ENCODE data around the gene ATP2B3.

Gene ATP2B3

GRCh38 chrX:153490217-153490930 lies 27.1 kb upstream of the ATP2B3 start:
- DNase-seq, result no peak

DNA sequence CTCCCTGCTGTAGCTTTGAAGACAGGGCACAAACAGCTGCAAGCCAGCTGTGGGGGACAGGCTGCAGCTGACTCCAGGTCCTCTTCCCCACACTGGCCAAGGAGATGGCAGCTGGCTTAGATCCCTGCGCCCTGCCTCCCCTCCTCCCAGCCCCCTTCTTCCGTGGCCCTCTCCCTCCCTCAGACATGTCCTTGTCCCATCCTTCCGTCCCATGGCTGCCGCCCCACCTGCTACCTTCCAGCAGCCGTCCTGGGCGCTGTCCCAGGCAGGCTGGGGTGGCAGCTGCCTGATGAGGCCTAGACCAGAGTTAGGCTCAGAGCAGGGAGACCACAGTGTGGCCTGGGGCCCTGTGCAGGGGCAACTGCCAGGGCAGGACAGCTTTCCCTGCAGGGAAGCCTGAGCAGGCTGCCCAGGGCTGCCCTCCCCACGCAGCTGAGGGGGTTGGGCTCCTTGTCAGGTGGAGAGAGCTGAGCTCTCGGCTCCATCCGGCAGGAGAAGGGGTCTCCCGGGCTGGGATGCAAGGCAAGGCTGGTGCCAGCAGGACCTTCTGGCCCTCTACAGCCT lies 26.0 kb upstream of the ATP2B3 start:
- DNase-seq, result no peak

DNA sequence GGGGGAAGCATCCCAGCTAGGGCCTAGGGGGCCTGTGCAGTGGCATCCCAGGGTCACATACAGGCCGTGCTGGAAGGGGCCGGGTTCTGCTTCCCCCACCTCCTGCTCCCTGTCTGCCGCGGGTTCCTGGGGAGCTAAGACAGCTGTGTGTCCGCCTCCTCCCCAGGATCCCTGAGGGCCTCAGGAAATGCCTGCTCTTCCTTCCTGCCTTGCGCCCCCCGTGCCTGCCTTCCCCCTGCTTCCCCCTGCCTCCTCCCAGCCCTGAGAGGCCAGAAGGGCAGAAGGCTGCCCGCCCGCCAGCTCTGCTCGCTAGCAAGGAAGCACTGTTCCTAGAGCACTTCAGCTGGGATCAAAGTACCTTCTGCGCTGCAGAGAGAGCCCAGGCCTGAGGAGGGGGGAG lies 25.5 kb upstream of the ATP2B3 start:
- DNase-seq, result no peak

GRCh38 chrX:153492543-153492942 lies 24.9 kb upstream of the ATP2B3 start:
- DNase-seq, result no peak

GRCh38 chrX:153493085-153493484 lies 24.4 kb upstream of the ATP2B3 start:
- no peak for DNase-seq

- DNase-seq, result no peak
Observed at GRCh38 chrX:153494061-153494460, 23.4 kb upstream of the ATP2B3 start.

DNA sequence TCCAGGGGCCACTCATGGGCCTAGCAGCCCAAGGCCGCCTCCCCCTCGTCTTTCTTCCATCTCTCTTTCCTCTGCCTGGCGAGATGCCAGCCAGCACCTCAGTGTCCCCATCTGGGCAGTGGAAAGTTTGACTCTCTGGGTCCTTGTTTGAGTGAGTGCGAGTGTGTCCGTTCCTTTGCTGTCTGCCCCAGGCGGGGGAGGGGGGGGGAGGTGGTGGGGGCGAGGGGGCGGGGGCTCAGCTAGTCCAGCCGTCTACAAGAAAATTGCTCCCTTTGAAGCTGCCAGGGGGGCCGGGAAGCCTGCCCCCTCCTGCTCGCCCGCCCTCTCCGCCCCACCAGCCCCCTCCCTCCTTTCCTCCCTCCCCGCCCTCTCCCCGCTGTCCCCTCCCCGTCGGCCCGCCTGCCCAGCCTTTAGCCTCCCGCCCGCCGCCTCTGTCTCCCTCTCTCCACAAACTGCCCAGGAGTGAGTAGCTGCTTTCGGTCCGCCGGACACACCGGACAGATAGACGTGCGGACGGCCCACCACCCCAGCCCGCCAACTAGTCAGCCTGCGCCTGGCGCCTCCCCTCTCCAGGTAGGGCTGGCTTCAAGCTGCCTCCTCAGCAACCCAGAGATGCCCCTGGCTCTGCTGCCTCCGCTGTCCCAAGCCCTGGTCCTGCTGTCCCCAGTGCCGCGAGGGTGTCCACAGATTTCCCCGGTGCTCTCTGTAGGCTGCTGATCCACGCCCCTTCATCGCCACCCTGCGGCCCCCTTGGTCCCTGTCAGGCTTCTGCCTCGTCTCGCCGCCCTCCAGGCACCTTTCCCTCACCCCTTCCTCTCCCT lies 22.7 kb upstream of the ATP2B3 start, which contains the start of gene BGN:
TSS of gene BGN (plus strand) at position 440 of the 821 bp plus-strand sequence. CDS start 9,652 bp downstream, outside the sequence.
- DNase-seq, result peak; percentile 68

- DNase-seq, result no peak
Observed at GRCh38 chrX:153495362-153495751, 22.1 kb upstream of the ATP2B3 start.

DNA sequence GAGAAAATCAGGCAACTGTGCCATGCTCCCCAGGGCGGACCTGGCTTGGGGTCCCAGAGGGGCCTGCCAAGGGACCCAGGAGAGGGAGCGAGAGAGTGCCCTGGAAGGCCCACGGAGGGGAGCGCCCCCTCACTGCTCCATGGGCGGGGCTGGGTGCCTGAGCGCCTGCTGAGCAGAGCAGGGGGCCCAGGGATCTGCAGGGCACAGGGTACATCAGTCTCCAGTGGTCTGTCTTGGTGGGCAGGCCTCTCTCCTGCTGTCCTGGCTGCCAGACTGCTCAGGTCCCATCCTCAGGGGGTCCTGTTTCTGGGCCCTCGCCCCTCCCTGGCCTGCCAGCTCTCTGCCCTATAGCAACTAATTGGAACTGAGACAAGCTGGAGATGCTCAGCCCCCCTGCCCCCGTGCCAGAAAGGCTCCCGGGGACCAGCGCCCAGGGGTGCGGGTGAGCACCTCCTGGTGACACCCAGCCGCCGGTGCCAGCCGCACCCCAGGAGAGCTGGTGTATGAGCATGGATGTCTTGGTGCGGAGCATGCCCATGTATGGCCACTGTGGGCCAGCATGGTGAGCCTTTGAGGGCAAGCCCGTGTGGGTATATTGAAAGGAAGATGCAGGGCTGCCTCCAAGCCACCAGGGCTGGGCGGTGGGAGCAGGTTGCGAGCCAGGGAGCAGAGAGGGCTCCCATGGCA lies 21.4 kb upstream of the ATP2B3 start:
- DNase-seq, result no peak

DNA sequence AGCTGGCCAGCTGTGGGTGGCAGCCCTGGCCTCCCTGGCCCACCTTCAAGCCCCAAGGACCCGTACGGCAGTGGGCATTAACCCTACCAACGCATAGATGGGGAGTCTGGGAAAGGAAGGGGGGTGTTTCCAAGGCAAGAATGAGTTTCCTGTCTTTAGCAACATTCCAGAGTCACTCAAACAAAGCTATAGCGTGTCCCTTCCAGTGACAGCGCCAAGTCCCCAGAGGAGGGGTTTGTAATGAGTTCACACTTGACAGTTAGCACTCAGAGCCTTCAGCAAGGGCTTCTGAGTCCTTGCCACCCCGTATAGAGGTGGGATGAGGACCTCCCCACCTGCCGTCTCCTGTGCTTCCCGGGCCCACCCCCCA lies 20.9 kb upstream of the ATP2B3 start:
- DNase-seq, result no peak

GRCh38 chrX:153498453-153498852 lies 19.0 kb upstream of the ATP2B3 start:
- no peak for DNase-seq

DNA sequence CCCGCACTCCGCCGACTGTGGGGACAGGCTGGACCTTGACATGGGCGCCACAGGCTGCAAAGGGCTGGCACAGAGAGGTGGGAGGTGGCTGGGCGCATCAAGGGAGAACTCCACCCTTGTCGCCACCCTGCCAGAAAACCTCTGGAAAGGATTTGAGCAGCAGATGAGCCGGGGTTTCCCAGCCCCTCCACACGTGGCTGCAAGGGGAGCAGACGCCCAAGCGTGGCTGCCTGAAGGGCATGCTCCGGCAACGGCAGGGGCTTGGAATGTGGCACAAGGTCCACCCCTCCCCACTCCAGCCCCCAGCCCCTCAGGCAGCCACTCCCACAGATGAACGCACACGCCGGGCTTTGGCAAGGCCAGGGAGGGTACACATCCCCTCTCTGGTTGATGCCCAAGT lies 18.1 kb upstream of the ATP2B3 start:
- DNase-seq, result no peak

DNA sequence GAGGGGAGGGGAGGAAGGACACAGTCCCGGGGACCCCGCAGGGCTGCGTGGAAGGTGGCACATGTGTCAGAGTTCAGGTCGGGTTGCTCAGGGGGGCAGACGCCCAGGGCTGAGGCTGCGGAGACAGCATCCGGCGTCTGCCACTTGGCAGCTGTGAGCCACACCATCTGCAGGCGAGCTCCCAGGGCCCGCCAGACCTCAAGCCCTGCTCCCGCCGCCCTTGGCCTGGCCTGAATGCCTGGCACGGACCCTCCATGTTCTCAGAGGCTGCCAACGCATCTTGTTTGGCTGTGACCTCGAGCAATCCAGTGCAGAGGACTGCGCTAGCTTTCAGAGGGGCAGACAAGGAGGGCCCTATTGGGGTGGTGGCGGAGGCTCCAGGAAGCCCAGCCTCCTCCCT lies 17.6 kb upstream of the ATP2B3 start:
- no peak for DNase-seq

DNA sequence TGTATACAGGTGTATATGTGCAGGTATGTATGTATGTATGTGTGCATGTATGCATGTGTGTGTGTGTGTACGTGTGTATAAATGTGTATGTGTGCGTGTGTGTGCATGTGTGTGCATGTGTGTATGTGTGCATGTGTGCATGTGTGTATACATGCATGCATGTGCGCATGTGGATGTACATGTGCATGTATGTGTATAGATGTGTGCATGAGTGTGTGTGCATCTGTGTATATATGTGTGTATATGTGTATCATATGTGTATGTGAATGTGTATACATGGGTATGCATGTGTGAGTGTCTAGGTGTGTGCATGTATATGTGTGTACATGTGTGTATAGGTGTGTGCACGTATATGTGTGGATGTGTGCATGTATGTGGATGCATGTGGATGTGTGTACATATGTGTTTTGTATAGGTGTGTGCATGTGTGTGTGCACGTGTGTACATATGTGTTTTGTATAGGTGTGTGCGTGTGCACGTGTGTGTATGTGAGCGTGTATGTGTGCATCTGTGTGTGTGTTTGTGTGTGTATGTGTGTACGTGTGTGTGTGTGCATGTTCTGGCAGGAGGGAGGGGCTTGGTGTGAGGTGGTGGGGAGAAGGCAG lies 16.7 kb upstream of the ATP2B3 start:
- no peak for DNase-seq

DNA sequence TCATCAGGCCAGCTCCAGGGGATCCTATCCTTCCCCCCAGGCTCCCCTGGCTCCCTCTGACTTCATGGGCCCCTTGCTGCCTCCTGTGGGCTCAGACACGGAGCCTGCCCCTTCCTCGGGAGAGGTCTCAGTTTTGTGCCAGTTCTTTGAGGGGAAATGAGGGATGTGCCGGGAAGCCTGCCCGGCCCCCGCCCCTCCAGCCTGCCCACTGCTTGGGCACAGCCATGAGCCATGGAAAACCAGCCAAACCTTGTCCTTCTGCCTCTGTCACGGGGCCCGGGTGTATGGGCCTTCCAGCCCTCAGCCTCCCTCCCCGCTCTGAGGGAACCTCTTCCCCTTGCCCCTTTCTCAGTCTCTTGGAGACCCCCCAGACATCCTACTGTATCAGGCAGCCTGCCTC lies 15.9 kb upstream of the ATP2B3 start:
- no peak for DNase-seq

DNA sequence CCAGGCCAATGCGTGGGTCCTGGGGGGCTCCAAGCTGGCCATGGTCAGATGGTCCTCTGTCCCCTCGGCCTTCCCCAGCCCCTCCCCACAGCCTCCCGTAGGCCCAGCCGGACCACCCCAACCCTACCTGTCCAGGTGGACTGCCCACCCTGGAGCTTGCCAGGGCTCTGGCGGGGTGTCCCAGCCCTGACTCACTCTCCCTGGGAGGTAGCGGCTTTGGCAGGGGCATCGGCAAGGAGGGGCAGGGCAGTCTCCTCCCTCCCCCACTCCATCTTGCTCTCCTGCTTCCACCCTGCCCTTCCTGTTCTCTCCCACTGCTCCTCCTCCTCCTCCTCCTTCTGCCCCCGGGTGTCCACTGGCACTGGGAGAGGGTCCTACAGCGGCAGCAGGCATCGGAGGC lies 15.3 kb upstream of the ATP2B3 start:
- DNase-seq, result no peak

- DNase-seq, result no peak
Observed at GRCh38 chrX:153502796-153503195, 14.6 kb upstream of the ATP2B3 start.

GRCh38 chrX:153504445-153505016 lies 12.9 kb upstream of the ATP2B3 start:
- DNase-seq, result no peak

DNA sequence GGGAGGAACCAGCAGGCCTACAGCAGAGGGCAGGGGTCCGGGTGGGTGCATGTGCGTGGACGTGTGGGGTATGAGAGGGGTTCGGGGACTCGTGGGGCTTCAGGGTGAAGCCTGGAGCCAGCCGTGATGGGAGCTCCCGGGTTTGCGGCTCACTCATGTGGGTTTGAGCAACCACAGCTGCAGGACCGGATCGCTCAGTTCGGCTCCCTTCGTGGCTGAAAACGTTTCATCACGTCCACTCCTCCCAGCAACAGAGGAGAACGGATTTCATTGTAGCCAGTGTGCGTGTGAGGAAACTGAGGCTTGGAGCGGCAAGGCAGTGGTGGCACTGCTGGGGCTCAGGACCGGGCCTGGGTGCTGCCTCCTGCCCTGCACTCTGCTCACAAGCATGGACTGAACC lies 12.1 kb upstream of the ATP2B3 start:
- DNase-seq, result no peak

DNA sequence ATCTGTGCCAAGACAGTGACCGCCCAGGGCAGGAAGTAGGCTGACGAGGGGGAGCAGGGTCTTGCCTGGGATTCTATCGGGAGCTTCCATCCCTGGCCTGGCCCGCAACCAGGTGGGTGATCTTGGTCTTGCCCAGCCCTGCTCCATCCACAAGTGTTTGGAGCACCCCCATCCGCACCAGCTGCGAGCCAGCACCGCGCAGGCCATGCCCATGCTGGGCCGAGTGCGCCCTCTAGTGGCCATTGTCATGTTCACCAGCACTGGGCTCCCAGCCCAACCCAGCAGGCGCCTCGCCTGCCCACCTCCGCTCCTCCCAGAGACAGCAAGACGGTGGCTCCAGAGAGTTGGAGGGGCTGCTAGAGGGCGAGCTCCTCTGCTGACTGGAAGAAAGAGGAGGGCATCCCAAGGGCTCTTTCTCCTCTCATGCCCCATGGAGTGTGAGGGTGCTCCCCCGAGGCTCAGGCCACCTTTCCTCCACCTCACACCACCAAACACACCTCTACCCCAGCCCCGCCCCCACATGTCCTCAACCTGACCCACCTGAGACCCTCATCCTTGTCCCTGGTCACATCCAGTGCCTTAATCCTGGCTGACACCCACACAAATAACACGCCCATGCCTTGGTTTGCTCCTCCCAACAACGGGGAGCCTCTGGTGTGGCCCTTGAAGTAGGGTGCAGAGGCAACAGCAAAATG lies 9.8 kb upstream of the ATP2B3 start:
- peak; percentile 89 for DNase-seq

DNA sequence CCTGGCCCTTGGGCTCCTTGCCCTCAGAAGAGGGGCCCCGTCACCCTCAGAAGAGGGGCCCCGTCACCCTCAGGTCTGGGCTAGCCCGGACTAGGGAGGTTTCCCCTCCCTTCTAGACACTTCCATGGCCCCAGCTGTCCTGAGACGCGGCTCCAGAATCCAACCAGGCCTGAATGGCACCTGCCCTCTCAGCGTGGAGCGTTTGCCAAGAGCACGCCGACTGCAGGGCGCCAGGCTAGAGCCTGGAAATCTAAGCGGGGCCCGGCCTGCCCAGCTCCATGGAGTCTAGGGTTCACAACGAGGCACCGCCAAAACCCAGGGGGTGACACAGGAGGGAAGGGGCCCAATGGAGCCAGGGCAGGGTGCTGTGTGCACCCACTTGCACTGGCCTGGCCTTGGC lies 7.8 kb upstream of the ATP2B3 start:
- DNase-seq, result no peak

- DNase-seq, result no peak
Observed at GRCh38 chrX:153510383-153510782, 7.1 kb upstream of the ATP2B3 start.

Data from NCI-H82 (cell line).